GM21515 (cell line): ENCODE measurements around the gene NOL6.
"Not testable (repeated sequence)": the region's sequence is repeated elsewhere in the genome, so short reads cannot be mapped to it uniquely, and the experiment has no call there.

ENCODE experiments used
- ATAC-seq: cut with Tn5 transposase; IDR thresholded peaks from one replicate; pipeline ENCODE4 v1.9.1; 2021; ENCODE audit not compliant: unreplicated experiment

The NOL6 gene

GRCh38 chr9:33472171-33472880 is 1.4 kb downstream of the NOL6 start:
- ATAC-seq = no peak

GRCh38 chr9:33471361-33471760 is 2.4 kb downstream of the NOL6 start:
- no peak for ATAC-seq

- ATAC-seq = no peak
Measured at GRCh38 chr9:33469891-33470290, 3.8 kb downstream of the NOL6 start.

GRCh38 chr9:33468797-33469621 is 4.7 kb downstream of the NOL6 start:
- ATAC-seq = no peak

- no peak for ATAC-seq
Measured at GRCh38 chr9:33468215-33468730, 5.5 kb downstream of the NOL6 start.

GRCh38 chr9:33467526-33467925 is 6.2 kb downstream of the NOL6 start:
- ATAC-seq = no peak

GRCh38 chr9:33466565-33467495 is 6.9 kb downstream of the NOL6 start:
- no peak for ATAC-seq

- ATAC-seq = no peak
Measured at GRCh38 chr9:33465596-33466564, 7.8 kb downstream of the NOL6 start.

GRCh38 chr9:33465096-33465495 is 8.6 kb downstream of the NOL6 start:
- no peak for ATAC-seq

GRCh38 chr9:33464045-33464636 is 9.6 kb downstream of the NOL6 start:
- ATAC-seq = no peak

GRCh38 chr9:33463151-33463550 is 10.6 kb downstream of the NOL6 start:
- ATAC-seq = no peak

- ATAC-seq = no peak
Measured at GRCh38 chr9:33461492-33461891, 12.2 kb downstream of the NOL6 start.

- no peak for ATAC-seq
Measured at GRCh38 chr9:33460854-33461253, 12.9 kb downstream of the NOL6 start.

- ATAC-seq = no peak
Measured at GRCh38 chr9:33459115-33459514, 14.6 kb downstream of the NOL6 start.

GRCh38 chr9:33458444-33458843 is 15.3 kb downstream of the NOL6 start:
- no peak for ATAC-seq

GRCh38 chr9:33455945-33456344 is 17.8 kb downstream of the NOL6 start:
- ATAC-seq = no peak

- not testable (repeated sequence) for ATAC-seq
Measured at GRCh38 chr9:33455456-33455855, 18.3 kb downstream of the NOL6 start.

- not testable (repeated sequence) for ATAC-seq
Measured at GRCh38 chr9:33454661-33455026, 19.1 kb downstream of the NOL6 start.

- ATAC-seq = peak; percentile 60
Measured at GRCh38 chr9:33453999-33454660, 19.6 kb downstream of the NOL6 start.
